Upper lobe of left lung (tissue), 6 donors: ENCODE results near the gene HELT. TPM values are rescaled to one million over a fixed set of nuclear protein-coding genes. Genes with fewer than 3 reads are reported as not detected.

Source experiments
- ATAC-seq, 2 donors: fragments of 200-7000 bp; cut with Tn5 transposase; one replicate each; pipeline ENCODE4 v1.9.1; 2022; ENCODE audit warnings: mild to moderate bottlenecking in 2 of 2, moderate library complexity in 2 of 2; ENCODE audit not compliant: low FRiP score in 2 of 2
- DNase-seq, 2 donors: peaks; one replicate each; pipeline ENCODE4 v3.0.0-alpha.2; 2019 to 2020
- H3K27ac ChIP-seq, 4 donors: fragments of 200-600 bp; sonication (generic); one replicate each; pipeline ENCODE4 v1.5.1; 2016 to 2019
- H3K27me3 ChIP-seq, 4 donors: fragments of 200-600 bp; sonication (generic); one replicate each; pipeline ENCODE4 v1.5.1; 2017 to 2019
- H3K36me3 ChIP-seq, 4 donors: fragments of 200-600 bp; sonication (generic); one replicate each; pipeline ENCODE4 v1.5.1; 2016 to 2019
- H3K4me1 ChIP-seq, 4 donors: fragments of 200-600 bp; sonication (generic); one replicate each; pipeline ENCODE4 v1.5.1; 2018 to 2019
- H3K4me3 ChIP-seq, 4 donors: fragments of 200-600 bp; sonication (generic); one replicate each; pipeline ENCODE4 v1.5.1; 2017 to 2019; ENCODE audit warnings: mild to moderate bottlenecking in 2 of 4, moderate library complexity in 1 of 4
- H3K9me3 ChIP-seq, 4 donors: fragments of 200-600 bp; sonication (generic); one replicate each; pipeline ENCODE4 v1.5.1; 2018 to 2019
- EP300 ChIP-seq, 4 donors: sonication (generic); formaldehyde crosslinking; IDR thresholded peaks; one replicate each; pipeline ENCODE4 v1.5.1; 2017; ENCODE audit warnings: antibody characterized with exemption in 4 of 4, control low read depth in 2 of 4
- POLR2A ChIP-seq, 4 donors: fragments of 450-650 bp; IDR thresholded peaks; one replicate each; pipeline ENCODE4 v1.5.1; 2016 to 2017; ENCODE audit warnings: antibody characterized with exemption in 4 of 4, mild to moderate bottlenecking in 2 of 4
- POLR2AphosphoS5 ChIP-seq, 2 donors: sonication (generic); formaldehyde crosslinking; IDR thresholded peaks; one replicate each; pipeline ENCODE4 v1.5.1; 2017; ENCODE audit warnings: antibody characterized with exemption in 2 of 2
- WGBS, 2 donors: methylation state at CpG; one replicate each; pipeline ENCODE4 v1.1.5; 2017 to 2018; 5-methylcytosine and 5-hydroxymethylcytosine counted together
- total RNA-seq, 6 donors: library from RNA; depleted of rRNA in 4 of 6; stranded (reverse); fragments of >200 nt in 4 of 6; gene quantifications; one replicate each; pipeline versions ENCODE4 v1.1.0 to v1.2.1, GENCODE V29; 2016 to 2021
- TF ChIP-seq, protein P1 (sequence below), 6 experiments: fragments of 450-650 bp in 4 of 6; fragments of 200-600 bp in 2 of 6; sonication (generic) in 2 of 6; IDR thresholded peaks; one replicate each; pipeline ENCODE4 v1.5.1; 2016 to 2019; ENCODE audit warnings: antibody characterized with exemption in 6 of 6
- donor health status: DM: no; HTN: no; CAD: no; lungs with moderate emphysema.
- donor health status: DM: no; HTN: yes; CAD: no; lungs with severe emphysema.

Gene HELT
- total RNA-seq, 6 donors from 2014 or later: 1.3 to 1.6 TPM; not detected in 4

GRCh38 chr4:185013417-185014125 is 4.7 kb upstream of the HELT start:
- peaks cover 0 to 27% (median 2%) of the 10 kb centered on the region in 4 donors for H3K4me1 ChIP-seq
- no peak overlapping the region for H3K4me3 ChIP-seq
- ATAC-seq (no peak), DNase-seq (no peak)
- H3K36me3 ChIP-seq: no peaks in the 10 kb centered on the region
- TF ChIP-seq EP300 (IDR thresholded peaks at IDR 0.05) (no peak), POLR2A (IDR thresholded peaks at IDR 0.05) (no peak), POLR2AphosphoS5 (IDR thresholded peaks at IDR 0.05) (no peak)
- TF ChIP-seq, protein P1, sequence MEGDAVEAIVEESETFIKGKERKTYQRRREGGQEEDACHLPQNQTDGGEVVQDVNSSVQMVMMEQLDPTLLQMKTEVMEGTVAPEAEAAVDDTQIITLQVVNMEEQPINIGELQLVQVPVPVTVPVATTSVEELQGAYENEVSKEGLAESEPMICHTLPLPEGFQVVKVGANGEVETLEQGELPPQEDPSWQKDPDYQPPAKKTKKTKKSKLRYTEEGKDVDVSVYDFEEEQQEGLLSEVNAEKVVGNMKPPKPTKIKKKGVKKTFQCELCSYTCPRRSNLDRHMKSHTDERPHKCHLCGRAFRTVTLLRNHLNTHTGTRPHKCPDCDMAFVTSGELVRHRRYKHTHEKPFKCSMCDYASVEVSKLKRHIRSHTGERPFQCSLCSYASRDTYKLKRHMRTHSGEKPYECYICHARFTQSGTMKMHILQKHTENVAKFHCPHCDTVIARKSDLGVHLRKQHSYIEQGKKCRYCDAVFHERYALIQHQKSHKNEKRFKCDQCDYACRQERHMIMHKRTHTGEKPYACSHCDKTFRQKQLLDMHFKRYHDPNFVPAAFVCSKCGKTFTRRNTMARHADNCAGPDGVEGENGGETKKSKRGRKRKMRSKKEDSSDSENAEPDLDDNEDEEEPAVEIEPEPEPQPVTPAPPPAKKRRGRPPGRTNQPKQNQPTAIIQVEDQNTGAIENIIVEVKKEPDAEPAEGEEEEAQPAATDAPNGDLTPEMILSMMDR (IDR thresholded peaks at IDR 0.05): no peak
- no peaks in the 10 kb centered on the region for H3K9me3 ChIP-seq
- no peak overlapping the region for H3K27ac ChIP-seq
- peaks cover 0 to 28% (median 11%) of the 10 kb centered on the region in 4 donors for H3K27me3 ChIP-seq
- WGBS, 2 donors: 43 to 51% methylated on average over 14 to 16 of the region's 16 CpGs

DNA sequence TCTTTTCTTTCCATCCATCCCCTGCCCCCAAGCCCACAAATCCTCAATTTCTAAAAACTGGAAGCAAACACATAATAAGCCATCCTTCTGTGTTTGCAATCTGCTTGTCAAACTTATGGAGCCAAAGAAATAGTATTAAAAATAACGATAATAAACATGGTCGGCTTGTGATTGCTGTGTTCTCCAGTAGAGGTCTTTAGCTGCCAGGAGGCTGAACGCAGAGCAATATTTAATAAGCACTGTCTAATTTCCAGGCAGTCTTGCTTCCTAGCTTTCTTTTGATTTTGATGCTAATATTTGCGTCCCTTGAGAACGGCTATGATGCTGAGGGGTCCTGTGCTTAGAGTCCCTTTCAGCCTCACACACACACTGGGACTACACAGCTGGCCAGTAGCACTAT is 3.2 kb upstream of the HELT start:
- H3K27me3 ChIP-seq: peaks cover 0 to 42% (median 18%) of the 10 kb centered on the region in 4 donors

DNA sequence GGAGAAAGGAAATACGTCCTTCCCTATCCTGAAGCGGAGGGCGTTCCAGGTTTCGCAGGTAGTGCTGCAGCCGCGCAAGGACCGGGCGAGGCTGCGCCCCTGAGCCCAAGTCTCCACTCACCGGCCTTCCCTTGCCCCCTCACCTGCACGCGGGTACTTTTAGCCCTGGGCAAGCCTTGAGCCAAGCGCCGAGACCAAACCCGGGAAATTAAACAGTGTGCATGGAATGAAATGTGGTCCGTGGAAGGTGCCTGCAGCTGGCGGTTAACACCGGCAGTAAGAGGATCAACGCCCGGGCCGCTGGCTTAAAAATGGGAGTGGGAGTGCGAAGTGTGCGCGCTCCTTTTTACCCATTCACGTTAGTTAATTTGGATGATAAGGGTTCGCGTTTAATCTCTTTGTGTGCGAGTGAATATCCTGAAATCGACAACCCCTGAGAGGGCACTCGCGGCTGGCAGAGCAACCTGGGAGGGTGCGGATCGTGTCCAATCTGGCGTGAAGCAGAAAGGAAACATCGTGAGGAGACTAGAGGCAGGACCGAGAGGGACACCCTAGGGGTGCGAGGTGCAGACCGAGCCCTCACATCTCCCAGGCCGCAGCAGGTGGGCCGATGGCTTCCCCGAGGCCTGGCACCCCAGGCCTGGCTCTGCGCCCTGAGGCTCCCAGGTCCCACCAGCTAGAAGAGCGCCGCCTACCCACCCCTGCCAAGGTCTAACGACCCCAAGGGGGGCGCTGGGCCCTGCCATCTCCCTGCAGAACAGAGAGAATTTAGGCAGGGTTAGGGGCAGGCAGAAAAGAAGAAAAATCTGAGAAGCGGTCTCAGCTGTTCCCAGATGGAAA is 2.0 kb upstream of the HELT start:
- no peak for TF ChIP-seq POLR2A (IDR thresholded peaks at IDR 0.05)
- TF ChIP-seq POLR2AphosphoS5 (IDR thresholded peaks at IDR 0.05): no peak
- TF ChIP-seq, protein P1 (IDR thresholded peaks at IDR 0.05): no peak
- TF ChIP-seq EP300 (IDR thresholded peaks at IDR 0.05): no peak
- Histone ChIP-seq H3K27me3 (peaks cover 0 to 54% (median 25%) of the 10 kb centered on the region in 4 donors), H3K4me3 (no peak overlapping the region), H3K36me3 (no peaks in the 10 kb centered on the region), H3K27ac (no peak overlapping the region), H3K9me3 (no peaks in the 10 kb centered on the region), H3K4me1 (peaks cover 12 to 55% (median 25%) of the 10 kb centered on the region in 4 donors)
- 4 to 5% methylated on average over 35 to 47 of the region's 47 CpGs for WGBS, 2 donors
- DNase-seq (peak in 1 of 2 donors; percentile 49), ATAC-seq (no peak)

More for the DNA sequence above, 3.2 kb upstream of the HELT start:
- no peak overlapping the region for H3K4me3 ChIP-seq
- no peak for ATAC-seq
- DNase-seq: no peak
- H3K27ac ChIP-seq: no peak overlapping the region
- TF ChIP-seq POLR2AphosphoS5 (IDR thresholded peaks at IDR 0.05): no peak
- TF ChIP-seq, protein P1 (IDR thresholded peaks at IDR 0.05): no peak
- 47 to 62% methylated on average over 5 of the region's 5 CpGs for WGBS, 2 donors
- no peaks in the 10 kb centered on the region for H3K9me3 ChIP-seq
- H3K4me1 ChIP-seq: peaks cover 7 to 43% (median 14%) of the 10 kb centered on the region in 4 donors
- no peaks in the 10 kb centered on the region for H3K36me3 ChIP-seq

GRCh38 chr4:185016946-185017758 is 1.1 kb upstream of the HELT start:
- TF ChIP-seq, protein P1 (IDR thresholded peaks at IDR 0.05): no peak
- no peak for TF ChIP-seq EP300 (IDR thresholded peaks at IDR 0.05)
- no peak for TF ChIP-seq POLR2A (IDR thresholded peaks at IDR 0.05)
- no peak for TF ChIP-seq POLR2AphosphoS5 (IDR thresholded peaks at IDR 0.05)
- Histone ChIP-seq H3K36me3 (no peaks in the 10 kb centered on the region), H3K4me1 (peaks cover 12 to 59% (median 27%) of the 10 kb centered on the region in 4 donors), H3K27me3 (peaks cover 0 to 60% (median 30%) of the 10 kb centered on the region in 4 donors), H3K27ac (no peak overlapping the region), H3K9me3 (no peaks in the 10 kb centered on the region), H3K4me3 (no peak overlapping the region)
- 2 to 6% methylated on average over 25 to 31 of the region's 34 CpGs for WGBS, 2 donors
- ATAC-seq (no peak), DNase-seq (no peak)
